K562 (cell line): ENCODE measurements around the gene MAGEB4. TPM values are rescaled to one million over a fixed set of nuclear protein-coding genes. Genes with fewer than 3 reads are reported as not detected.

ENCODE experiments used
- ARID4B ChIP-seq: sonication (generic); formaldehyde crosslinking; IDR thresholded peaks from 2 replicates; pipeline ENCODE4 v1.8.0; 2022; ENCODE audit warnings: mild to moderate bottlenecking, missing genetic modification reagents
- CHD1 ChIP-seq: fragments of 200-600 bp; sonication (generic); IDR thresholded peaks from one replicate; pipeline ENCODE4 v1.6.1; 2012; ENCODE audit warnings: mild to moderate bottlenecking, moderate library complexity, low read length, inconsistent platforms
- GABPB2 ChIP-seq: fragments of 250-450 bp; sonication (Bioruptor Pico); conservative IDR thresholded peaks from 2 replicates; pipeline ENCODE4 v1.5.1; 2021; ENCODE audit warnings: mild to moderate bottlenecking
- JUNB ChIP-seq: fragments of 450-650 bp; formaldehyde crosslinking; conservative IDR thresholded peaks from 2 replicates; pipeline ENCODE4 v1.4.0; 2020; ENCODE audit warnings: mild to moderate bottlenecking
- LARP7 ChIP-seq: fragments of 450-650 bp; IDR thresholded peaks from 2 replicates; pipeline ENCODE4 v1.6.1; 2016
- MAX ChIP-seq: sonication (generic); formaldehyde crosslinking; IDR thresholded peaks from 2 replicates; pipeline ENCODE4 v1.9.0; 2022; ENCODE audit warnings: mild to moderate bottlenecking, missing genetic modification reagents
- MCM3 ChIP-seq: fragments of 450-650 bp; IDR thresholded peaks from 2 replicates; pipeline ENCODE4 v1.6.1; 2016
- MYBL2 ChIP-seq, 2 experiments: fragments of 450-650 bp in 1 of 2; sonication (generic) in 1 of 2; formaldehyde crosslinking in 1 of 2; IDR thresholded peaks; 2 replicates each; pipeline versions ENCODE4 v1.6.1 to v1.8.1; 2017 to 2022; ENCODE audit warnings: borderline replicate concordance in 1 of 2, inconsistent platforms in 1 of 2, low read depth in 1 of 2, mild to moderate bottlenecking in 1 of 2, missing genetic modification reagents in 1 of 2, moderate library complexity in 1 of 2
- RBM15 ChIP-seq: fragments of 200-400 bp; formaldehyde crosslinking; IDR thresholded peaks from 2 replicates; pipeline ENCODE4 v1.6.1; 2018; ENCODE audit warnings: mild to moderate bottlenecking, low read length, moderate library complexity; ENCODE audit not compliant: insufficient read depth
- SAP30 ChIP-seq: fragments of 200-600 bp; sonication (generic); IDR thresholded peaks from 2 replicates; pipeline ENCODE4 v1.6.1; 2012; ENCODE audit warnings: borderline replicate concordance, low read depth, mild to moderate bottlenecking, moderate library complexity, low read length, control low read depth, inconsistent platforms; ENCODE audit not compliant: insufficient read depth, poor library complexity, severe bottlenecking
- SNAPC5 ChIP-seq: fragments of 250-450 bp; sonication (Bioruptor Pico); IDR thresholded peaks from 2 replicates; pipeline ENCODE4 v1.8.0; 2021; ENCODE audit warnings: moderate library complexity, mild to moderate bottlenecking, inconsistent platforms
- STAG1 ChIP-seq: sonication (generic); formaldehyde crosslinking; IDR thresholded peaks from 2 replicates; pipeline ENCODE4 v1.5.0; 2020; ENCODE audit warnings: missing genetic modification reagents, borderline replicate concordance
- ZC3H8 ChIP-seq: fragments of 450-650 bp; IDR thresholded peaks from 2 replicates; pipeline ENCODE4 v1.6.1; 2017
- ZFPM2 ChIP-seq: fragments of 250-450 bp; sonication (Bioruptor Pico); IDR thresholded peaks from 2 replicates; pipeline ENCODE4 v1.5.1; 2022; ENCODE audit warnings: mild to moderate bottlenecking
- ZNF407 ChIP-seq: fragments of 450-650 bp; IDR thresholded peaks from 2 replicates; pipeline ENCODE4 v1.6.1; 2016; ENCODE audit warnings: low read depth
- polyA plus RNA-seq, 8 experiments: library from polyadenylated mRNA; depleted of rRNA in 4 of 8; stranded (reverse) in 5 of 8; unstranded in 3 of 8; fragments of >200 nt; fragmentation: Nextera tagmentation in 2 of 8; fragmentation: Illumina TruSeq in 1 of 8; extraction: Ambion mirVana in 2 of 8; extraction: Trizol in 1 of 8; gene quantifications; 2 replicates each; pipeline versions ENCODE4 v1.2.1 to v1.2.3, GENCODE V29; 2011 to 2014; ENCODE audit warnings: inconsistent platforms in 1 of 8, missing spikeins in 1 of 8
- total RNA-seq, 7 experiments: library from RNA; depleted of rRNA in 6 of 7; stranded (reverse); fragments of >200 nt in 6 of 7; fragmentation: Illumina TruSeq in 2 of 7; extraction: Trizol in 2 of 7; gene quantifications; 2 replicates each; pipeline versions ENCODE4 v1.2.1 to v1.2.3, GENCODE V29; 2011 to 2021; ENCODE audit warnings: low replicate concordance in 1 of 7

MAGEB4 gene
- total and polyA plus RNA-seq, 9 of the 15 experiments (the other 6 are each of a cell fraction or from before 2014, with no cell fraction given): 0.04 to 0.09 (median 0.06) TPM; not detected in 6

DNA sequence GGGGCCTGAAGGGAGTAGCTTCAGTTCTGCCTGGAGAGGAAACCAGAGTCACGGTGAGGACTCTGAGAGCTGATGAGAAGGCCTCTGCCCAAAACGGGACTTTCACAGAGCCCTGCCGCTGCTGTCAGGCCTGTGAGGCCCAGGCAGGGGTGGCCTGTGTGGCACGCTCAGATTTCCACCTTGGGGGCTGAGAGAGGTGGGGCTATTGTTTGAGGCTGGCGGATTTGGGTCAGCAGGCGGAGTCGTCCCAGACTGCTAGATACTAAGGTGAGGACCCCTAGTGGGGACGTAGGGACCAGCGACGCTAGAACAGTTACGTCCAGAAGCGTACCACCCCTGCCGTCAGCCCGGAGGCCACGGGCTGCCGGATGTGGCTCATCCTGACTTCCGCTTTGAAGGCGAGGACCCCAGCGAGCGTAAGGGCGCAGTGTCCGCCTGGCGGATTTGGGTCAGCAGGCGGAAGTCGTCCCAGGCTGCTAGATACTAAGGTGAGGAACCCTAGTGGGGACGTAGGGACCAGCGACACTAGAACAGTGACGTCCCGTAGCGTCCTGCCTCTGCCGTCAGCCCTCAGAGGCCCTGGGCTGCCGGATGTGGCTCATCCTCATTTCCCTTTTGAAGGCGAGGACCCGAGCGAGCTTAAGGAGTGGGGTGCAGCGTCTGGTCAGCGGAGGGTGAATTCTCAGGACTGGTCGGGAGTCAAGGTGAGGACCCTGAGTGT lies 5.1 kb downstream of the MAGEB4 start, which contains the start of gene MAGEB1 (continued):
- TF ChIP-seq ARID4B (CRISPR knock-in tag): no peak
- TF ChIP-seq SAP30: no peak
- TF ChIP-seq MCM3: no peak
- TF ChIP-seq ZNF407: no peak
- TF ChIP-seq MYBL2 (IDR thresholded peaks at IDR 0.05; ENCODE audit: low read depth): no peak
- no peak for TF ChIP-seq MYBL2 (CRISPR knock-in tag; IDR thresholded peaks at IDR 0.05; ENCODE audit: borderline replicate concordance)
- TF ChIP-seq MAX (CRISPR knock-in tag): no peak
- TF ChIP-seq STAG1: no peak
- TF ChIP-seq ZFPM2 (CRISPR knock-in tag): no peak
- no peak for TF ChIP-seq SNAPC5 (CRISPR knock-in tag)
- no peak for TF ChIP-seq CHD1
- no peak for TF ChIP-seq JUNB (CRISPR knock-in tag)
- no peak for TF ChIP-seq GABPB2
- no peak for TF ChIP-seq RBM15
- TF ChIP-seq ZC3H8: no peak
- TF ChIP-seq LARP7: no peak
